Measurements from ENCODE around the gene TSPAN5. TPM values are rescaled to one million over a fixed set of nuclear protein-coding genes. Genes with fewer than 3 reads are reported as not detected.
A peak's percentile ranks its signal among the peaks of the same experiment; 100 is the strongest.

Gene TSPAN5
- total and polyA plus RNA-seq, 9 of the 15 experiments (the other 6 are each of a cell fraction or from before 2014, with no cell fraction given), result 0.58 to 6.6 (median 0.73) TPM

- no peak overlapping the region for H3K27ac ChIP-seq (ENCODE audit: extremely low read depth, low read depth, low read length)
- H2AFZ ChIP-seq (ENCODE audit: low read depth, low read length), result no peak overlapping the region
- ChIA-PET CTCF (ENCODE audit: low intra/inter-chr PET ratio) (no interaction called here), POLR2A (interaction anchor here (0.6 kb wide), 1 partner anchor 8 kb away, joined by 3 read pairs; no protein-coding TSS in a partner anchor)
- no peaks in the 10 kb centered on the region for H3K9me3 ChIP-seq (replicated peaks; ENCODE audit: control insufficient read depth, insufficient read depth, low read depth, low read length)
- BruUV-seq (replicated peaks), result no TSS peak
- no peaks in the 10 kb centered on the region for H3K9me1 ChIP-seq (ENCODE audit: control insufficient read depth, insufficient read depth, low read length)
- no peaks in the 10 kb centered on the region; a peak in 2 of 5 replicates for H3K4me1 ChIP-seq (replicated peaks in 1 of 2; ENCODE audit: control insufficient read depth in 2 of 2, insufficient read depth in 2 of 2, low read length in 2 of 2)
- H4K20me1 ChIP-seq (replicated peaks; ENCODE audit: control insufficient read depth, insufficient read depth, low read length), result no peaks in the 10 kb centered on the region
- TF ChIP-seq KAT8 (IDR thresholded peaks at IDR 0.05; ENCODE audit: low read depth) (no peak), ZFP36 (IDR thresholded peaks at IDR 0.05; ENCODE audit: low read depth, low read length, partially characterized antibody) (peak; percentile 66), ZNF395 (CRISPR knock-in tag; IDR thresholded peaks at IDR 0.05) (no peak), ZFP91 (CRISPR knock-in tag; IDR thresholded peaks at IDR 0.05) (no peak), PTTG1 (tag; IDR thresholded peaks at IDR 0.05; ENCODE audit: low read depth) (no peak)
- WGBS (ENCODE audit: insufficient coverage, low coverage, missing lambda C conversion rate), result 14% methylated on average over 5 of the region's 6 CpGs
- H3K4me3 ChIP-seq, result no peak overlapping the region
- no peak for FAIRE-seq
- H3K9ac ChIP-seq (ENCODE audit: insufficient read depth in 1 of 2, low read depth in 2 of 2, low read length in 2 of 2), result no peak overlapping the region
- DNase-seq (ENCODE audit: extremely low read depth in 1 of 4, low spot score in 3 of 4), result no peak
- peak; percentile 47; the same call in 2 of the 3 replicates for ATAC-seq
- no peaks in the 10 kb centered on the region for H3K79me2 ChIP-seq (ENCODE audit: control insufficient read depth, insufficient read depth, low read length)
- in situ Hi-C loops (cut with MboI), result no loop called here
- peaks cover 4 to 13% of the 10 kb centered on the region in 2 experiments; a peak in 2 of 5 replicates for H3K27me3 ChIP-seq (ENCODE audit: control insufficient read depth in 2 of 2, insufficient read depth in 2 of 2, low read length in 2 of 2)
- intact Hi-C loops (cut with micrococcal nuclease), result no loop called here
- no peak overlapping the region for H3K4me2 ChIP-seq (ENCODE audit: insufficient read depth, low read length)
- no peaks in the 10 kb centered on the region for H3K36me3 ChIP-seq (ENCODE audit: control insufficient read depth, insufficient read depth, low read length)
These were observed 159.6 kb downstream of the TSPAN5 start for GRCh38 chr4:98498774-98499173.

Measured in K562 (cell line).